Right lobe of liver (tissue), 6 donors: ENCODE measurements around the gene KIAA0586. TPM values are rescaled to one million over a fixed set of nuclear protein-coding genes. Genes with fewer than 3 reads are reported as not detected.
"Not testable (repeated sequence)": the region's sequence is repeated elsewhere in the genome, so short reads cannot be mapped to it uniquely, and the experiment has no call there.

Experiments used
- ATAC-seq, 4 donors: fragments of 200-7000 bp; cut with Tn5 transposase; one replicate each; pipeline ENCODE4 v1.9.1; 2020; ENCODE audit warnings: mild to moderate bottlenecking in 4 of 4, moderate library complexity in 4 of 4
- DNase-seq, 3 donors: peaks; one replicate each; pipeline ENCODE4 v3.0.0-alpha.2; 2020
- H3K27ac ChIP-seq, 3 donors: fragments of 200-600 bp; one replicate each; pipeline ENCODE4 v1.8.0; 2022
- H3K27me3 ChIP-seq, 2 donors: fragments of 200-600 bp; one replicate each; pipeline ENCODE4 v1.8.0; 2022
- H3K36me3 ChIP-seq, 4 donors: fragments of 200-600 bp; sonication (generic) in 1 of 4; one replicate each; pipeline versions ENCODE4 v1.5.1 to v1.8.0; 2017 to 2022; ENCODE audit warnings: control low read depth in 1 of 4
- H3K4me1 ChIP-seq, 4 donors: fragments of 200-600 bp; sonication (generic) in 1 of 4; one replicate each; pipeline versions ENCODE4 v1.5.1 to v1.8.0; 2017 to 2022; ENCODE audit warnings: control low read depth in 1 of 4
- H3K4me3 ChIP-seq, 3 donors: fragments of 200-600 bp; one replicate each; pipeline ENCODE4 v1.8.0; 2022
- H3K9me3 ChIP-seq, 4 donors: fragments of 200-600 bp; sonication (generic) in 1 of 4; one replicate each; pipeline versions ENCODE4 v1.5.1 to v1.8.0; 2017 to 2022; ENCODE audit warnings: control low read depth in 1 of 4
- CTCF ChIP-seq, 4 donors: fragments of 200-600 bp in 3 of 4; fragments of 450-650 bp in 1 of 4; IDR thresholded peaks; one replicate each; pipeline versions ENCODE4 v1.5.1 to v1.8.0; 2016 to 2022; ENCODE audit warnings: antibody characterized with exemption in 4 of 4, mild to moderate bottlenecking in 2 of 4
- POLR2A ChIP-seq: fragments of 450-650 bp; IDR thresholded peaks from one replicate; pipeline ENCODE4 v1.6.1; 2017; ENCODE audit warnings: antibody characterized with exemption, mild to moderate bottlenecking
- WGBS: methylation state at CpG from one replicate; pipeline ENCODE4 v1.1.6; 2018; ENCODE audit warnings: low coverage, low lambda C conversion rate; ENCODE audit not compliant: insufficient coverage; ENCODE audit errors: missing lambda C conversion rate; 5-methylcytosine and 5-hydroxymethylcytosine counted together
- intact Hi-C, 2 donors: fragments of 100-400 bp; cut with DNase I; formaldehyde crosslinking; loops; one replicate each; pipeline versions ENCODE4 v1.11.2 to v1.14.1; 2022
- total RNA-seq, 6 experiments: library from RNA; depleted of rRNA in 2 of 6; stranded (reverse); fragments of >200 nt in 2 of 6; fragmentation: NEBNext Ultra II Directional in 3 of 6; extraction: Animal tissue kit (Norgen Biotek cat#: 25700) in 3 of 6; gene quantifications; one replicate each; pipeline versions ENCODE4 v1.1.0 to v1.2.4, GENCODE V29; 2016 to 2023
- donor health status: DM: no; HTN: yes; CAD: no.
- donor health status: DM: no; HTN: no; CAD: no.
- donor health status: DM: no; HTN: no; CAD: no.
- donor health status: DM: no; HTN: yes; CAD: no.
- donor health status: DM: no; HTN: yes; CAD: no.

Gene KIAA0586
- total RNA-seq, 6 experiments from 2014 or later, result 4.7 to 14.6 (median 9.0) TPM

GRCh38 chr14:58575956-58576355 lies 148.4 kb downstream of the KIAA0586 start:
- 0% methylated on average over 1 of the region's 1 CpG for WGBS
- no peak for TF ChIP-seq POLR2A
- TF ChIP-seq CTCF (IDR thresholded peaks at IDR 0.05), result no peak
- H3K4me3 ChIP-seq, result no peak overlapping the region

GRCh38 chr14:58580035-58580434 lies 152.5 kb downstream of the KIAA0586 start:
- H3K9me3 ChIP-seq, DNase-seq, H3K4me1 ChIP-seq, ATAC-seq, H3K27me3 ChIP-seq, H3K4me3 ChIP-seq, intact Hi-C loops, H3K27ac ChIP-seq, H3K36me3 ChIP-seq: not testable (repeated sequence)

More at GRCh38 chr14:58575956-58576355, 148.4 kb downstream of the KIAA0586 start:
- no peaks in the 10 kb centered on the region for H3K36me3 ChIP-seq
- no peaks in the 10 kb centered on the region for H3K27me3 ChIP-seq
- ATAC-seq, result no peak
- H3K9me3 ChIP-seq, result no peaks in the 10 kb centered on the region
- intact Hi-C loops, result no loop called here
- no peaks in the 10 kb centered on the region for H3K4me1 ChIP-seq
- no peak overlapping the region for H3K27ac ChIP-seq
- no peak for DNase-seq

- DNase-seq, intact Hi-C loops, H3K27me3 ChIP-seq, H3K9me3 ChIP-seq, H3K36me3 ChIP-seq, ATAC-seq, H3K4me3 ChIP-seq, H3K27ac ChIP-seq, H3K4me1 ChIP-seq: not testable (repeated sequence)
- WGBS, result 100% methylated on average over 1 of the region's 1 CpG
Observed at GRCh38 chr14:58581389-58581788, 153.9 kb downstream of the KIAA0586 start.

GRCh38 chr14:58584383-58584782 lies 156.9 kb downstream of the KIAA0586 start:
- intact Hi-C loops, result no loop called here
- no peak for DNase-seq
- WGBS, result 50% methylated on average over 1 of the region's 1 CpG

GRCh38 chr14:58587271-58587670 lies 159.8 kb downstream of the KIAA0586 start:
- intact Hi-C loops, result no loop called here
- no peak for ATAC-seq
- no CpG with 5 or more reads among the region's 1 CpG for WGBS
- no peak overlapping the region for H3K4me3 ChIP-seq
- no peaks in the 10 kb centered on the region for H3K4me1 ChIP-seq
- H3K27me3 ChIP-seq, result no peaks in the 10 kb centered on the region
- H3K27ac ChIP-seq, result no peak overlapping the region
- TF ChIP-seq POLR2A, result no peak
- TF ChIP-seq CTCF (IDR thresholded peaks at IDR 0.05), result no peak
- no peak for DNase-seq
- no peaks in the 10 kb centered on the region for H3K9me3 ChIP-seq
- no peaks in the 10 kb centered on the region for H3K36me3 ChIP-seq

More at GRCh38 chr14:58584383-58584782, 156.9 kb downstream of the KIAA0586 start:
- Histone ChIP-seq H3K27me3 (no peaks in the 10 kb centered on the region), H3K4me3 (no peak overlapping the region), H3K27ac (no peak overlapping the region), H3K36me3 (no peaks in the 10 kb centered on the region), H3K4me1 (no peaks in the 10 kb centered on the region), H3K9me3 (no peaks in the 10 kb centered on the region)
- no peak for ATAC-seq
- TF ChIP-seq CTCF (IDR thresholded peaks at IDR 0.05), result no peak
- no peak for TF ChIP-seq POLR2A

GRCh38 chr14:58588321-58588720 lies 160.8 kb downstream of the KIAA0586 start:
- H3K27ac ChIP-seq, H3K9me3 ChIP-seq, H3K4me3 ChIP-seq, H3K4me1 ChIP-seq, ATAC-seq, intact Hi-C loops, H3K36me3 ChIP-seq, H3K27me3 ChIP-seq, DNase-seq: not testable (repeated sequence)
- 84% methylated on average over 15 of the region's 18 CpGs for WGBS
